A673 (cell line): ENCODE data around the gene CLSTN1.

ENCODE experiments used
- EZH2 ChIP-seq: fragments of 200-600 bp; sonication (generic); IDR thresholded peaks from 2 replicates; pipeline ENCODE4 v1.6.1; 2017; ENCODE audit warnings: borderline replicate concordance, low read depth, mild to moderate bottlenecking, mixed read lengths, antibody characterized with exemption, low read length; ENCODE audit not compliant: poor library complexity, severe bottlenecking
- TF ChIP-seq, protein P1 (sequence below): fragments of 300-800, 200-600 bp; sonication (generic); conservative IDR thresholded peaks from 2 replicates; pipeline ENCODE4 v1.5.1; 2017; ENCODE audit warnings: low read depth, mild to moderate bottlenecking, antibody characterized with exemption, low read length, moderate library complexity, mixed read lengths

GRCh38 chr1:9815150-9815549 lies 8.6 kb downstream of the CLSTN1 start:
- TF ChIP-seq, protein P1, sequence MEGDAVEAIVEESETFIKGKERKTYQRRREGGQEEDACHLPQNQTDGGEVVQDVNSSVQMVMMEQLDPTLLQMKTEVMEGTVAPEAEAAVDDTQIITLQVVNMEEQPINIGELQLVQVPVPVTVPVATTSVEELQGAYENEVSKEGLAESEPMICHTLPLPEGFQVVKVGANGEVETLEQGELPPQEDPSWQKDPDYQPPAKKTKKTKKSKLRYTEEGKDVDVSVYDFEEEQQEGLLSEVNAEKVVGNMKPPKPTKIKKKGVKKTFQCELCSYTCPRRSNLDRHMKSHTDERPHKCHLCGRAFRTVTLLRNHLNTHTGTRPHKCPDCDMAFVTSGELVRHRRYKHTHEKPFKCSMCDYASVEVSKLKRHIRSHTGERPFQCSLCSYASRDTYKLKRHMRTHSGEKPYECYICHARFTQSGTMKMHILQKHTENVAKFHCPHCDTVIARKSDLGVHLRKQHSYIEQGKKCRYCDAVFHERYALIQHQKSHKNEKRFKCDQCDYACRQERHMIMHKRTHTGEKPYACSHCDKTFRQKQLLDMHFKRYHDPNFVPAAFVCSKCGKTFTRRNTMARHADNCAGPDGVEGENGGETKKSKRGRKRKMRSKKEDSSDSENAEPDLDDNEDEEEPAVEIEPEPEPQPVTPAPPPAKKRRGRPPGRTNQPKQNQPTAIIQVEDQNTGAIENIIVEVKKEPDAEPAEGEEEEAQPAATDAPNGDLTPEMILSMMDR, result no peak
- TF ChIP-seq EZH2, result no peak
